GM23338 (cell line): ENCODE data around the gene RAD51B. TPM values are rescaled to one million over a fixed set of nuclear protein-coding genes. Genes with fewer than 3 reads are reported as not detected.

Experiments used
- ATAC-seq: fragments of 200-7000 bp; cut with Tn5 transposase; 3 replicates; pipeline ENCODE4 v1.9.1; 2020
- DNase-seq: peaks from one replicate; pipeline ENCODE4 v3.0.0-alpha.2; 2015; ENCODE audit warnings: low spot score
- H2AFZ ChIP-seq: fragments of 200-600 bp; sonication (generic); 2 replicates; pipeline ENCODE4 v1.8.0; 2016; ENCODE audit warnings: antibody characterized with exemption, mild to moderate bottlenecking, moderate library complexity
- H3F3A ChIP-seq: fragments of 200-600 bp; sonication (generic); replicated peaks from 2 replicates; pipeline ENCODE4 v1.8.0; 2017; ENCODE audit warnings: antibody characterized with exemption, mixed run types, low read depth
- H3K27ac ChIP-seq: fragments of 200-600 bp; sonication (generic); 2 replicates; pipeline ENCODE4 v1.6.1; 2016; ENCODE audit warnings: low read depth
- H3K27me3 ChIP-seq: fragments of 200-600 bp; sonication (generic); 2 replicates; pipeline ENCODE4 v1.8.0; 2016; ENCODE audit warnings: mild to moderate bottlenecking, mixed run types, moderate library complexity; ENCODE audit not compliant: insufficient read depth
- H3K36me3 ChIP-seq: fragments of 200-600 bp; sonication (generic); 2 replicates; pipeline ENCODE4 v1.8.0; 2016; ENCODE audit warnings: mild to moderate bottlenecking; ENCODE audit not compliant: insufficient read depth
- H3K4me1 ChIP-seq: fragments of 200-600 bp; sonication (generic); 2 replicates; pipeline ENCODE4 v1.8.0; 2016; ENCODE audit warnings: mild to moderate bottlenecking, moderate library complexity; ENCODE audit not compliant: insufficient read depth
- H3K4me2 ChIP-seq: fragments of 200-600 bp; sonication (generic); 2 replicates; pipeline ENCODE4 v1.7.1; 2017; ENCODE audit warnings: mixed run types
- H3K4me3 ChIP-seq: fragments of 200-600 bp; sonication (generic); 2 replicates; pipeline ENCODE4 v1.6.1; 2016; ENCODE audit warnings: mixed run types
- H3K79me2 ChIP-seq: fragments of 200-600 bp; sonication (generic); replicated peaks from 2 replicates; pipeline ENCODE4 v1.8.0; 2017; ENCODE audit warnings: mild to moderate bottlenecking; ENCODE audit not compliant: insufficient read depth
- H3K9me2 ChIP-seq: fragments of 200-600 bp; sonication (generic); 2 replicates; pipeline ENCODE4 v1.8.0; 2017; ENCODE audit not compliant: insufficient read depth
- H4K20me1 ChIP-seq: fragments of 200-600 bp; sonication (generic); replicated peaks from 2 replicates; pipeline ENCODE4 v1.8.0; 2017; ENCODE audit warnings: mild to moderate bottlenecking; ENCODE audit not compliant: insufficient read depth
- H3K27ac Mint-ChIP-seq: 2 replicates; pipeline ENCODE4 v1.8.0; 2020; ENCODE audit warnings: inconsistent platforms, mild to moderate bottlenecking, moderate library complexity, mixed read lengths
- H3K27me3 Mint-ChIP-seq: 3 replicates; pipeline ENCODE4 v1.8.0; 2022; ENCODE audit warnings: low read depth, mild to moderate bottlenecking, moderate library complexity, mixed read lengths, inconsistent platforms; ENCODE audit not compliant: insufficient read depth, poor library complexity
- H3K36me3 Mint-ChIP-seq: 3 replicates; pipeline ENCODE4 v1.8.0; 2021; ENCODE audit warnings: low read depth, mild to moderate bottlenecking, inconsistent platforms, moderate library complexity, mixed read lengths
- H3K4me1 Mint-ChIP-seq: 3 replicates; pipeline ENCODE4 v1.8.0; 2020; ENCODE audit warnings: mild to moderate bottlenecking, inconsistent platforms, mixed read lengths
- H3K4me3 Mint-ChIP-seq: 3 replicates; pipeline ENCODE4 v1.8.0; 2021; ENCODE audit warnings: moderate library complexity, mild to moderate bottlenecking, inconsistent platforms, mixed read lengths
- H3K9me3 Mint-ChIP-seq: 3 replicates; pipeline ENCODE4 v1.8.0; 2020; ENCODE audit warnings: moderate library complexity, mild to moderate bottlenecking, inconsistent platforms, mixed read lengths
- CREB1 ChIP-seq: fragments of 250-450 bp; sonication (Bioruptor Pico); IDR thresholded peaks from 2 replicates; pipeline ENCODE4 v1.5.0; 2020; ENCODE audit warnings: low read depth, mild to moderate bottlenecking, moderate library complexity
- EZH2 ChIP-seq: fragments of 200-600 bp; sonication (generic); IDR thresholded peaks from one replicate; pipeline ENCODE4 v1.8.0; 2017; ENCODE audit warnings: antibody characterized with exemption, mild to moderate bottlenecking, low read depth; ENCODE audit not compliant: unreplicated experiment
- EZH2phosphoT487 ChIP-seq: fragments of 200-600 bp; sonication (generic); IDR thresholded peaks from one replicate; pipeline ENCODE4 v1.8.1; 2018; ENCODE audit warnings: antibody characterized with exemption; ENCODE audit not compliant: unreplicated experiment
- JUNB ChIP-seq: IDR thresholded peaks from one replicate; pipeline ENCODE4 v1.6.1; 2016; ENCODE audit warnings: antibody characterized with exemption; ENCODE audit not compliant: unreplicated experiment
- NANOG ChIP-seq: IDR thresholded peaks from 2 replicates; pipeline ENCODE4 v1.6.1; 2016; ENCODE audit warnings: antibody characterized with exemption, borderline replicate concordance
- POLR2AphosphoS5 ChIP-seq: IDR thresholded peaks from 2 replicates; pipeline ENCODE4 v1.6.1; 2016; ENCODE audit warnings: antibody characterized with exemption, low read depth
- STAT1 ChIP-seq: IDR thresholded peaks from one replicate; pipeline ENCODE4 v1.6.1; 2016; ENCODE audit warnings: antibody characterized with exemption; ENCODE audit not compliant: unreplicated experiment
- ZNF114 ChIP-seq: fragments of 250-450 bp; sonication (Bioruptor Pico); IDR thresholded peaks from 2 replicates; pipeline ENCODE4 v1.5.0; 2020; ENCODE audit warnings: mild to moderate bottlenecking, moderate library complexity
- ZNF331 ChIP-seq: fragments of 250-450 bp; sonication (Bioruptor Pico); IDR thresholded peaks from 2 replicates; pipeline ENCODE4 v1.5.0; 2020; ENCODE audit warnings: low read depth, mild to moderate bottlenecking, moderate library complexity
- polyA plus RNA-seq: library from polyadenylated mRNA; unstranded; fragments of >200 nt; fragmentation: Nextera tagmentation; extraction: Ambion mirVana; gene quantifications from 2 replicates; pipeline ENCODE4 v1.2.1, GENCODE V29; 2016
- total RNA-seq: library from RNA; depleted of rRNA; stranded (reverse); fragments of >200 nt; shearing (Covaris generic); gene quantifications from 2 replicates; pipeline ENCODE4 v1.2.3, GENCODE V29; 2014
- TF ChIP-seq, protein P1 (sequence below): IDR thresholded peaks from one replicate; pipeline ENCODE4 v1.6.1; 2018; ENCODE audit warnings: antibody characterized with exemption; ENCODE audit not compliant: unreplicated experiment
- TF ChIP-seq, protein P2 (sequence below), 2 experiments: fragments of 200-600 bp in 1 of 2; sonication (generic) in 1 of 2; conservative IDR thresholded peaks; 2 replicates each; pipeline versions ENCODE4 v1.5.1 to v1.6.1; 2016 to 2017; ENCODE audit warnings: antibody characterized with exemption in 2 of 2, low read depth in 2 of 2, mild to moderate bottlenecking in 2 of 2, moderate library complexity in 1 of 2
- TF ChIP-seq, protein P3 (sequence below): IDR thresholded peaks from 2 replicates; pipeline ENCODE4 v1.6.1; 2016; ENCODE audit warnings: antibody characterized with exemption
- TF ChIP-seq, protein P4 (sequence below): fragments of 250-450 bp; sonication (Bioruptor Pico); IDR thresholded peaks from 2 replicates; pipeline ENCODE4 v1.5.0; 2020; ENCODE audit warnings: mild to moderate bottlenecking, moderate library complexity

RAD51B gene
- total and polyA plus RNA-seq, 2 experiments from 2014 or later, result 15.7 to 29.1 TPM

DNA sequence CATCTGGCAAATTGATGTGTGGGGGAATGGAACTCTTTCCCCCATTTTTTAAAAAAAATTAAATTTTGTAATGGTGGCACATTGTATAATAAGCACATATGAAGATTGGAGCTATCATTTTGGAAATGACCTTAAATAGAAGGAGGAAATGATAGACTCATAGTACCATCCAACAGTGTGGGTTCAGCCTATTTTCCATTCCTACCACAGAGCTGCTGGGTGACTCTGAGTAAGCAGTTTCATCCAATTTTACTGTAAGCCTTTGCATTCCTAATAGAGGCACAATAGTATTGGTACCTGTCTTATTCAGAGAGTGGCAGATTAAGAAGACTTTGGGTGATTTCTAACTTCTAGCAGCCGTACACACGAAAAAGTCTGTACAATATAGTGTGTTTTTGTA lies 304.5 kb downstream of the RAD51B start:
- Histone ChIP-seq H2AFZ (no peak overlapping the region), H3K27ac (no peak overlapping the region), H3K4me3 (no peak overlapping the region), H3K4me1 (peaks cover 12% of the 10 kb centered on the region; the same call in 1 of the 2 replicates), H3K36me3 (no peaks in the 10 kb centered on the region), H3K9me2 (no peaks in the 10 kb centered on the region), H3K4me2 (no peak overlapping the region), H3K79me2 (no peaks in the 10 kb centered on the region), H4K20me1 (no peaks in the 10 kb centered on the region), H3F3A (no peaks in the 10 kb centered on the region), H3K27me3 (no peaks in the 10 kb centered on the region)
- Mint-ChIP-seq H3K27ac (no peak overlapping the region), H3K36me3 (no peaks in the 10 kb centered on the region), H3K4me1 (peaks cover 20% of the 10 kb centered on the region; the same call in 2 of the 3 replicates), H3K27me3 (no peaks in the 10 kb centered on the region), H3K9me3 (peaks cover 6% of the 10 kb centered on the region; the same call in 2 of the 3 replicates), H3K4me3 (no peak overlapping the region)
- TF ChIP-seq, protein P1, sequence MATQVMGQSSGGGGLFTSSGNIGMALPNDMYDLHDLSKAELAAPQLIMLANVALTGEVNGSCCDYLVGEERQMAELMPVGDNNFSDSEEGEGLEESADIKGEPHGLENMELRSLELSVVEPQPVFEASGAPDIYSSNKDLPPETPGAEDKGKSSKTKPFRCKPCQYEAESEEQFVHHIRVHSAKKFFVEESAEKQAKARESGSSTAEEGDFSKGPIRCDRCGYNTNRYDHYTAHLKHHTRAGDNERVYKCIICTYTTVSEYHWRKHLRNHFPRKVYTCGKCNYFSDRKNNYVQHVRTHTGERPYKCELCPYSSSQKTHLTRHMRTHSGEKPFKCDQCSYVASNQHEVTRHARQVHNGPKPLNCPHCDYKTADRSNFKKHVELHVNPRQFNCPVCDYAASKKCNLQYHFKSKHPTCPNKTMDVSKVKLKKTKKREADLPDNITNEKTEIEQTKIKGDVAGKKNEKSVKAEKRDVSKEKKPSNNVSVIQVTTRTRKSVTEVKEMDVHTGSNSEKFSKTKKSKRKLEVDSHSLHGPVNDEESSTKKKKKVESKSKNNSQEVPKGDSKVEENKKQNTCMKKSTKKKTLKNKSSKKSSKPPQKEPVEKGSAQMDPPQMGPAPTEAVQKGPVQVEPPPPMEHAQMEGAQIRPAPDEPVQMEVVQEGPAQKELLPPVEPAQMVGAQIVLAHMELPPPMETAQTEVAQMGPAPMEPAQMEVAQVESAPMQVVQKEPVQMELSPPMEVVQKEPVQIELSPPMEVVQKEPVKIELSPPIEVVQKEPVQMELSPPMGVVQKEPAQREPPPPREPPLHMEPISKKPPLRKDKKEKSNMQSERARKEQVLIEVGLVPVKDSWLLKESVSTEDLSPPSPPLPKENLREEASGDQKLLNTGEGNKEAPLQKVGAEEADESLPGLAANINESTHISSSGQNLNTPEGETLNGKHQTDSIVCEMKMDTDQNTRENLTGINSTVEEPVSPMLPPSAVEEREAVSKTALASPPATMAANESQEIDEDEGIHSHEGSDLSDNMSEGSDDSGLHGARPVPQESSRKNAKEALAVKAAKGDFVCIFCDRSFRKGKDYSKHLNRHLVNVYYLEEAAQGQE, result no peak
- TF ChIP-seq EZH2phosphoT487, result no peak
- no peak for TF ChIP-seq EZH2
- TF ChIP-seq, protein P2, sequence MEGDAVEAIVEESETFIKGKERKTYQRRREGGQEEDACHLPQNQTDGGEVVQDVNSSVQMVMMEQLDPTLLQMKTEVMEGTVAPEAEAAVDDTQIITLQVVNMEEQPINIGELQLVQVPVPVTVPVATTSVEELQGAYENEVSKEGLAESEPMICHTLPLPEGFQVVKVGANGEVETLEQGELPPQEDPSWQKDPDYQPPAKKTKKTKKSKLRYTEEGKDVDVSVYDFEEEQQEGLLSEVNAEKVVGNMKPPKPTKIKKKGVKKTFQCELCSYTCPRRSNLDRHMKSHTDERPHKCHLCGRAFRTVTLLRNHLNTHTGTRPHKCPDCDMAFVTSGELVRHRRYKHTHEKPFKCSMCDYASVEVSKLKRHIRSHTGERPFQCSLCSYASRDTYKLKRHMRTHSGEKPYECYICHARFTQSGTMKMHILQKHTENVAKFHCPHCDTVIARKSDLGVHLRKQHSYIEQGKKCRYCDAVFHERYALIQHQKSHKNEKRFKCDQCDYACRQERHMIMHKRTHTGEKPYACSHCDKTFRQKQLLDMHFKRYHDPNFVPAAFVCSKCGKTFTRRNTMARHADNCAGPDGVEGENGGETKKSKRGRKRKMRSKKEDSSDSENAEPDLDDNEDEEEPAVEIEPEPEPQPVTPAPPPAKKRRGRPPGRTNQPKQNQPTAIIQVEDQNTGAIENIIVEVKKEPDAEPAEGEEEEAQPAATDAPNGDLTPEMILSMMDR (conservative IDR thresholded peaks at IDR 0.05; ENCODE audit: low read depth in 2 of 2), result no peak
- TF ChIP-seq JUNB, result no peak
- no peak for TF ChIP-seq ZNF114 (CRISPR knock-in tag)
- TF ChIP-seq CREB1 (CRISPR knock-in tag), result no peak
- TF ChIP-seq ZNF331, result no peak
- TF ChIP-seq STAT1, result no peak
- TF ChIP-seq POLR2AphosphoS5, result no peak
- TF ChIP-seq, protein P3, sequence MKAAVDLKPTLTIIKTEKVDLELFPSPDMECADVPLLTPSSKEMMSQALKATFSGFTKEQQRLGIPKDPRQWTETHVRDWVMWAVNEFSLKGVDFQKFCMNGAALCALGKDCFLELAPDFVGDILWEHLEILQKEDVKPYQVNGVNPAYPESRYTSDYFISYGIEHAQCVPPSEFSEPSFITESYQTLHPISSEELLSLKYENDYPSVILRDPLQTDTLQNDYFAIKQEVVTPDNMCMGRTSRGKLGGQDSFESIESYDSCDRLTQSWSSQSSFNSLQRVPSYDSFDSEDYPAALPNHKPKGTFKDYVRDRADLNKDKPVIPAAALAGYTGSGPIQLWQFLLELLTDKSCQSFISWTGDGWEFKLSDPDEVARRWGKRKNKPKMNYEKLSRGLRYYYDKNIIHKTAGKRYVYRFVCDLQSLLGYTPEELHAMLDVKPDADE, result no peak
- TF ChIP-seq NANOG, result no peak
- TF ChIP-seq, protein P4, sequence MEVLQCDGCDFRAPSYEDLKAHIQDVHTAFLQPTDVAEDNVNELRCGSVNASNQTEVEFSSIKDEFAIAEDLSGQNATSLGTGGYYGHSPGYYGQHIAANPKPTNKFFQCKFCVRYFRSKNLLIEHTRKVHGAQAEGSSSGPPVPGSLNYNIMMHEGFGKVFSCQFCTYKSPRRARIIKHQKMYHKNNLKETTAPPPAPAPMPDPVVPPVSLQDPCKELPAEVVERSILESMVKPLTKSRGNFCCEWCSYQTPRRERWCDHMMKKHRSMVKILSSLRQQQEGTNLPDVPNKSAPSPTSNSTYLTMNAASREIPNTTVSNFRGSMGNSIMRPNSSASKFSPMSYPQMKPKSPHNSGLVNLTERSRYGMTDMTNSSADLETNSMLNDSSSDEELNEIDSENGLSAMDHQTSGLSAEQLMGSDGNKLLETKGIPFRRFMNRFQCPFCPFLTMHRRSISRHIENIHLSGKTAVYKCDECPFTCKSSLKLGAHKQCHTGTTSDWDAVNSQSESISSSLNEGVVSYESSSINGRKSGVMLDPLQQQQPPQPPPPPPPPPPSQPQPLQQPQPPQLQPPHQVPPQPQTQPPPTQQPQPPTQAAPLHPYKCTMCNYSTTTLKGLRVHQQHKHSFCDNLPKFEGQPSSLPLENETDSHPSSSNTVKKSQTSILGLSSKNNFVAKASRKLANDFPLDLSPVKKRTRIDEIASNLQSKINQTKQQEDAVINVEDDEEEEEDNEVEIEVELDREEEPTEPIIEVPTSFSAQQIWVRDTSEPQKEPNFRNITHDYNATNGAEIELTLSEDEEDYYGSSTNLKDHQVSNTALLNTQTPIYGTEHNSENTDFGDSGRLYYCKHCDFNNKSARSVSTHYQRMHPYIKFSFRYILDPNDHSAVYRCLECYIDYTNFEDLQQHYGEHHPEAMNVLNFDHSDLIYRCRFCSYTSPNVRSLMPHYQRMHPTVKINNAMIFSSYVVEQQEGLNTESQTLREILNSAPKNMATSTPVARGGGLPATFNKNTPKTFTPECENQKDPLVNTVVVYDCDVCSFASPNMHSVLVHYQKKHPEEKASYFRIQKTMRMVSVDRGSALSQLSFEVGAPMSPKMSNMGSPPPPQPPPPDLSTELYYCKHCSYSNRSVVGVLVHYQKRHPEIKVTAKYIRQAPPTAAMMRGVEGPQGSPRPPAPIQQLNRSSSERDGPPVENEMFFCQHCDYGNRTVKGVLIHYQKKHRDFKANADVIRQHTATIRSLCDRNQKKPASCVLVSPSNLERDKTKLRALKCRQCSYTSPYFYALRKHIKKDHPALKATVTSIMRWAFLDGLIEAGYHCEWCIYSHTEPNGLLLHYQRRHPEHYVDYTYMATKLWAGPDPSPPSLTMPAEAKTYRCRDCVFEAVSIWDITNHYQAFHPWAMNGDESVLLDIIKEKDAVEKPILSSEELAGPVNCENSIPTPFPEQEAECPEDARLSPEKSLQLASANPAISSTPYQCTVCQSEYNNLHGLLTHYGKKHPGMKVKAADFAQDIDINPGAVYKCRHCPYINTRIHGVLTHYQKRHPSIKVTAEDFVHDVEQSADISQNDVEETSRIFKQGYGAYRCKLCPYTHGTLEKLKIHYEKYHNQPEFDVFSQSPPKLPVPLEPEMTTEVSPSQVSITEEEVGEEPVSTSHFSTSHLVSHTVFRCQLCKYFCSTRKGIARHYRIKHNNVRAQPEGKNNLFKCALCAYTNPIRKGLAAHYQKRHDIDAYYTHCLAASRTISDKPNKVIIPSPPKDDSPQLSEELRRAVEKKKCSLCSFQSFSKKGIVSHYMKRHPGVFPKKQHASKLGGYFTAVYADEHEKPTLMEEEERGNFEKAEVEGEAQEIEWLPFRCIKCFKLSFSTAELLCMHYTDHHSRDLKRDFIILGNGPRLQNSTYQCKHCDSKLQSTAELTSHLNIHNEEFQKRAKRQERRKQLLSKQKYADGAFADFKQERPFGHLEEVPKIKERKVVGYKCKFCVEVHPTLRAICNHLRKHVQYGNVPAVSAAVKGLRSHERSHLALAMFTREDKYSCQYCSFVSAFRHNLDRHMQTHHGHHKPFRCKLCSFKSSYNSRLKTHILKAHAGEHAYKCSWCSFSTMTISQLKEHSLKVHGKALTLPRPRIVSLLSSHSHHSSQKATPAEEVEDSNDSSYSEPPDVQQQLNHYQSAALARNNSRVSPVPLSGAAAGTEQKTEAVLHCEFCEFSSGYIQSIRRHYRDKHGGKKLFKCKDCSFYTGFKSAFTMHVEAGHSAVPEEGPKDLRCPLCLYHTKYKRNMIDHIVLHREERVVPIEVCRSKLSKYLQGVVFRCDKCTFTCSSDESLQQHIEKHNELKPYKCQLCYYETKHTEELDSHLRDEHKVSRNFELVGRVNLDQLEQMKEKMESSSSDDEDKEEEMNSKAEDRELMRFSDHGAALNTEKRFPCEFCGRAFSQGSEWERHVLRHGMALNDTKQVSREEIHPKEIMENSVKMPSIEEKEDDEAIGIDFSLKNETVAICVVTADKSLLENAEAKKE (CRISPR knock-in tag), result no peak
- ATAC-seq (no peak), DNase-seq (no peak)
